Activated CD4-positive, alpha-beta T cell treated with anti-CD3 and anti-CD28 coated beads, Interleukin-2, Interleukin-4, amounts not matched to agents 100 ng/mL and 50 ng/mL, durations not matched to agents 16 hours and 8 hours (primary cell): Measurements from ENCODE around the gene RAB37.

Experiments used
- DNase-seq: peaks from one replicate; pipeline ENCODE4 v3.0.0-alpha.2; 2020; ENCODE audit warnings: low spot score

Gene RAB37

GRCh38 chr17:74744714-74745547 lies 7.9 kb downstream of the RAB37 start:
- DNase-seq: peak; percentile 88

GRCh38 chr17:74745548-74746177 lies 8.6 kb downstream of the RAB37 start:
- no peak for DNase-seq

- DNase-seq: no peak
These were observed 9.3 kb downstream of the RAB37 start for GRCh38 chr17:74746376-74746775.

GRCh38 chr17:74746922-74747321 lies 9.9 kb downstream of the RAB37 start:
- DNase-seq: no peak

- no peak for DNase-seq
These were observed 11.1 kb downstream of the RAB37 start for GRCh38 chr17:74748279-74748528.

- DNase-seq: peak; percentile 95
These were observed 11.6 kb downstream of the RAB37 start, which contains the start of gene NHERF1 for GRCh38 chr17:74748529-74749278. Gene NHERF1 (plus strand): TSS chr17:74748628. CDS start chr17:74748847, 219 bp downstream.

GRCh38 chr17:74749279-74750038 lies 12.4 kb downstream of the RAB37 start:
- peak; percentile 43 for DNase-seq

- no peak for DNase-seq
These were observed 12.9 kb downstream of the RAB37 start for GRCh38 chr17:74750039-74750326.

GRCh38 chr17:74750327-74751069 lies 13.4 kb downstream of the RAB37 start:
- no peak for DNase-seq

- DNase-seq: no peak
These were observed 15.4 kb downstream of the RAB37 start for GRCh38 chr17:74752415-74752814.

GRCh38 chr17:74752822-74753401 lies 15.9 kb downstream of the RAB37 start:
- DNase-seq: no peak

GRCh38 chr17:74754832-74755231 lies 17.8 kb downstream of the RAB37 start:
- DNase-seq: no peak

- no peak for DNase-seq
These were observed 18.5 kb downstream of the RAB37 start for GRCh38 chr17:74755533-74755932.

GRCh38 chr17:74756891-74757290 lies 19.8 kb downstream of the RAB37 start:
- no peak for DNase-seq

GRCh38 chr17:74757502-74757901 lies 20.4 kb downstream of the RAB37 start:
- DNase-seq: no peak

- DNase-seq: no peak
These were observed 21.1 kb downstream of the RAB37 start for GRCh38 chr17:74757931-74758847.

GRCh38 chr17:74758848-74759168 lies 21.8 kb downstream of the RAB37 start:
- no peak for DNase-seq

- DNase-seq: peak; percentile 76
These were observed 22.3 kb downstream of the RAB37 start for GRCh38 chr17:74759243-74759801.

GRCh38 chr17:74759941-74760340 lies 22.9 kb downstream of the RAB37 start:
- no peak for DNase-seq
